Fibroblast of skin of left biceps (primary cell): ENCODE measurements around the gene PLA2G3.

Experiments
- DNase-seq, 2 experiments: peaks; one replicate each; pipeline ENCODE4 v3.0.0-alpha.2; 2013; ENCODE audit warnings: low read depth in 2 of 2

The PLA2G3 gene

DNA sequence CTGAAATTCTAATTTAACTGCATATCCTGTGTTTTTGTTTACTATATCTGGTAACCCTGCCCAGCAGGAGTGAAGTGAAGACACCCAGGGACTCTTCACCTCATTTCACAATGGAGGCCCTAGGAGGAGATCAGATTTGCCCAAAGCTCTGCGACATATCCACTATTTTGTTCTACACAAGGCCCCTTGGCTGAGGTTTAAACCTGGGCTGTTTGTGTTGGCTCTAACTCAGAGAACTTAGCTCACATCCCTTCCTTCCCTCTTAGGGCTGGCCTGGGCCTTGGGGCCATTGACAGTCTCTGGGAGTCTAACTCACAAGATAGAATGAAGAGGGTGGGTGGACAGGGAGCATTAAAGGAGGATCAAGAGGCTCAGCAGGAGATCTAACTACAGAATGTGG is 8.2 kb upstream of the PLA2G3 start:
- no peak for DNase-seq

DNA sequence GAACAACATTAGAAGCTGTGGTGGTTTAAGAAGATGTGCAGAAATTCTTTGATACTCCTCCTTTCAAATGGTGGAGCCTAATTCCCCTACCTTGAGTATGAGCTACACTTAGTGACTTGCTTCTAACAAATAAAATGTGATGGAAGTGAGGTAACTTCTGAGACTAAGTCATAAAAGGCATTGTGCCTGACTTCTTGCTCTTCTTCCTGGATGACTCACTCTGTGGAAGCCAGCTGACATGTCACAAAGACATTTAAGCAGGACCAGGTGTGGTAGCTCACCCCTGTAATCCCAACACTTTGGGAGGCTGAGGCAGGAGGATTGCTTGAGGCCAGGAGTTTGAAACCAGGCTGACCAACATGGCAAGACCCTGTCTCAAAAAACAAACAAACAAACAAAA is 3.9 kb upstream of the PLA2G3 start:
- DNase-seq = no peak

DNA sequence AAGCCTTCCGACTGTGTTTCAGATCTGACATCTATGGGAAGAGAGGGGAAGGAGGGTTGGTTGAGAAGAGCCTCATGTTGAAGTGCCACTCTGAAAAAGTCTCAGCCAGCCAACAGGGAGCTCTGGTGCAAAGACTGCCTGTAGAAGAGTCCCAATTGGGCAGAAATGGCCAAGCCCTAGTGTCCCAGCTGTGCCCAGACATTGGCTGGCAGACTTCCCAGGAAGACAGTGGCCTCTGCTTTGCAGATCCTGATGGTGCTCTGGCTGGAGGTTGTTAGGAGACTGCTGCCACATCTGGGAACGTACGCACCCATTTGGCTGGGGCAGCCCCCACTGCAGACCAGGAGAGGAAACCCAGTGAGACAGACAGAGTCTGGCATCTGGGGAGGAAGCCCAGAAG is 3.2 kb upstream of the PLA2G3 start:
- no peak for DNase-seq

DNA sequence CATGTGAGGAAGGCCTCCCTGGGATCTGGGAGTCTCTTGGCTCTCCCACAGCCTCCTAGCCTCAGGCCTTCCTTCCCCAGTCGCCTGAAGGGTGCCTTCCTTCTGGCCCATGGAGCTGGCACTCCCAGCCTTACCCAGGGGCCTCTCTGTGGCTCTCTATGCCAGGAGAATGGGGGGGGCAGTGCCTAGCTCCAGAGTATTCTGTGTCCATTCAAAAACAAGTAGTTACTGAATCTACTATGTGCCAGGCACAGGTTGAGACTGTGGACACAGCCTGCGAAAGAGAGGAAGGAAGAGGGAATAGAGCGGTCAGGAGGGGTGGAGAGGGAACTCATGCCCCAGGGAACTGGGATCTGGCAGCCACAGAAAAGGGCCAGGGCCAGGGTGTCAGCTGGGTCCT is 2.7 kb upstream of the PLA2G3 start:
- no peak for DNase-seq

DNA sequence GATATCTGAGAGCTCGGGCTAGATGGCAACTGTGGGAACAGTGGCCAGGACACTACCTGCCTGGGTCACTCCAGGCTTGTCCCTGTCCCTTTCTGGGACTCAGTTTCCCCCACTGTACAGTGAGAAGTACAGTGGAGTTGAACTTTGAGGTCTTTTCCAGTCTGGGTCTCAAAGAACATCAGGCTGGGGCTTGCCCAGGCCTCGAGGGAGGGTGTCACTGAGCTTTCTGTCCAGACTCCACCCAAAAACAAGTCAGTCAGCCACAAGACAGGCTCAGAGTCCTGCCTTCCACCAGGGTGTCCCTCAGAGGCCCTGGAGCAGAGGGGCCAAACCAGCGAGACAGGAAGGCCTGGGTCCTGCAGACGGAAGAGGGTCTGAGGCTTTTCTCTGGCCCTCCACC is 2.0 kb upstream of the PLA2G3 start:
- DNase-seq = no peak

DNA sequence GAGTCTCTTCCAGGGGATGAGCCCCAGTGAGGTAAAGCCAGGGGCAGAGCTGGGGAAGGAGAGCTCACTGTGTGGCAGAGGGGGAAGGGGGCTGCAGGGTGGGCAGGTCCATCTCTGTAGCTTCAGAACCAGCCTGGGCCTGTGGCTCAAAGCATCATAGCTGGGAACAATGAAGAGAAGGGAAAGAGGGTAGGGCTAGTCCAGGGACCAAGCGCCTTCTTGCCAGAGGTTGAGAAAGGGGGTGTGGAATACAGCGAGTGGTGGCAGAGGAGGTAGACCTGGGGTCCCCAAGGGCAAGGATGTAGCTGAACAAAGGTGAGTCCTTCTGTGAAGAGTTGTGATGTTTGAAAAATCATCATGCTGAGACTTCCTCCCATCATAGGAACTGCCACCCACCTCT is 1.2 kb upstream of the PLA2G3 start:
- no peak for DNase-seq

DNA sequence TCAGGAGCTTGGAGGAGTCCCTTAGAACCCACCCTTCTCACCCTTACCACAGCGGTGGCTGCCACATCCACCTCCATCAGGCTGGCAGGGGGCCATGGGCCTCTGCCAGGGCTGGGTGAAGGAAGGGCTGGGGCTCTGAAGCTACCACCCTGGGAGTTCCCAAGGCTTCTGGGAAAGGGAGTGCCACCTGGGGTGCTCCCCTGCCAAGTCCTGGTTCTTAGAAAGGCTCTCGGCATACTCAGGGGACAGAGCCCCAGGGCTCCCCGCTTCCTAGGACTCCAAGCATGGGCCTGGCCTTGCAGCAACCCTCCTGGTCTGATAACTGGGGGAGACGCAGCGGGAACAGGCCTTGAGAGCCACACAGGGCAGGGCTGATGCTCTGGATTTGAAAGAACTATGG is 438 bp upstream of the PLA2G3 start:
- DNase-seq = no peak

DNA sequence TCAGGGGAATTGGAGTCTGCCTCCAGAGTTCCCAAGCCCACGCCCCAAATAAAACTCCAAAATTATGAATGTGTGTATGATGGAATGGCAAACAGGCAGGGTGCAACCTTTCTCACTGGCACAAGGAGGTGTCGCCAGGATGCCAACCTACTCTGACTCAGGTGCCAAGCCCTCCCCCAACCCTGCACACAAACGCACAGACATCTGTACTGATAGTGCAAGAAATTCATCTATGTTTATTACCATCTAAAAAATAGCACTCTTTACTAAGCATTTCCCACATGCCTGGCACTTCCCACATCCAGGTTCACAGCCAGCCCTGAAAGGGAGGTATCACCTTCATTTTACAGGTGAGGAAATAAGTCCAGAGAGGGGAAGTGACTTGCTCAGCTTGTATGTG is 1.2 kb downstream of the PLA2G3 start:
- DNase-seq = no peak

DNA sequence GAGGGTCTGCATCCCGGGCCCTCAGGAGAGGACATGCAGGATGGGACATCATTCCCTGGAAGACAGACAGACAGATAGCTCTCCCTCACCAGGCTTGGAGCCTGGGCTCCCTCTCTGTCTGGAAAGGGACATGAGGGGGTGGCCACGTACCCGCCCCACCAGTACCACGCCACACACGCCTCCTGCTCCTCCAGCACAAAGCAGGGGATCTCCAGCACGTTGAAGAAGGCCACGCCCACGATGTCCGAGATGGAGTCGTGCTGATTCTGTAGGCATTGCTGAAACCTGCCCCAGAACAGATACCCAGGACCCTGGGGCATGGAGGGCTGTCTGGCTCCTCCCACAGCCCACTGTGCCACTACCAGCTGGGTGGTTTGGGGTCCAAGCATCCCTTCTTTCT is 2.2 kb downstream of the PLA2G3 start:
- DNase-seq = no peak

DNA sequence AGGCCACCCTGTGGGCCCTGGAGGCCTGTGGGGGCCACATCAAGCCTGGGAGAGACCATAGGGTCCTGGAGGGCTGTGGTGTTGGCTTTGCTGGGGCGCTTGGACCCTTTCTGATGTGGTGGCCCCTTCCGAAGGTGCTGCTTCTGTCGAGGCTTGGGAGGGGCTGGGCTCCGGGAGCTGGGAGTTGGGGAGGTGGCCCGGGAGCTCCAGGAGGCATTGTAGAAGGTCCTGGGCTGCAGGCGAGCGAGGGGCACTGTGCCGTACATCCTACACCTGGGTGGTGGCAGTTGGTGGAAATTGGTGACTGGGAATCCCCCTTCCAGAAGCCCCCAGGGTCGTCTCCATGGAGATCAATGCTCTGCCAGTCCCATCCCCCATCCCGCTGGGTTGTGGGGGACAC is 2.6 kb downstream of the PLA2G3 start:
- DNase-seq = no peak

DNA sequence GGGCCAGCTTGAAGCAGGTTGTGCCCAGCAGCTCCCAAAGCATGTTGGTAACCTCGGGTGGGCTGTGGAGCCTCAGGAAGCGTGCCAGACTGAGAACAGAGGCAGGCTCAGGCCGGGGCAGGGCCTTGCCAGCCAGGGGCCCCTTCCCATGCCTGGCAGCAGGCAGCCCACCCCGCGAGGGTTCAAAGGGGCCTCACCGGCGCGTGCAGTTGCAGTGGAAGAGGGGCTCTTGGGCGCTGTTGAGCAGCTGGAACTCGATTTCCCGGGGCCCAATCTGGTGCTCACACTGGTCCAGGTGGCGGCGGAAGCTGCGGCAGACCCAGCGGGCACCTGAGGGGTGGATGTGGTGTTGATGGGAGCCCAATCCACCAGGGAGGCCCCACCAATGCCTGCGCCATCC is 3.6 kb downstream of the PLA2G3 start:
- DNase-seq = no peak

DNA sequence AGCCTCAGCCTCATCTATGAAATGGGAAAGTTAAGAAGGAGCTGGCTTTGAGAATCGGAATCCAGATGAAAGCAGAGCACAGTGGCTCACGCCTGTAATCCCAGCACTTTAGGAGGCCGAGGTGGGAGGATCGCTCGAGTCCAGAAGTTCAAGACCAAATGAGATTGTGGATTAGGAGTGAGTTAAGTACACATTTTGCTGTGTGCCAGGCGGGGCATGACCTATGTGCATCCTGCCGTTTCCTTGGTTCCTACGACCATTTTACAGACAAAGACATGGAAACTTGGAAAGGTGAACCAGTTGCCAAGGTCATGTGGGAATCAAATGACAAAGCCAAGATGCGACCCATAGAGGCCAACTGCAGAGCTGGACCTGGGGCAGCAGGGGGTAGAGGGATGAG is 4.2 kb downstream of the PLA2G3 start:
- no peak for DNase-seq

DNA sequence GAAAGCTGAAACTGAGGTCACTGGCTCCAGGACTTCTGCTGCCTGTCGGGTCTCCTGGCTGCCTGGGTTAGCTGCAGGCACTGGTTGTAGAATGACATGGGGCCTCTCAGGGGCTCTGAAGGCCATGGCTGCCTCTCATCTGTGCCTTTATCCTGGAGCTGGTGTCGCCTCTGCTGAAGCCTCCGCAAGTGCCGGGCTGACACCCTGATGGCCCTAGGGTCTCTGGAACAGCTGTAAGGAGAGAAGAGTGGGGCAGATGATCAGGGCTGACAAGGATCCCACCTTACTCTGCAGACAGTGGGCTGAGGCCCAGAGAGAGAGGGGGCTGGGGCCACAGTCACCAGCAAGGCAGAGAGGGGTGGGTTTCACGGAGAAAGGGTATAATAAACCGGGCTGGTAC is 4.6 kb downstream of the PLA2G3 start:
- no peak for DNase-seq

DNA sequence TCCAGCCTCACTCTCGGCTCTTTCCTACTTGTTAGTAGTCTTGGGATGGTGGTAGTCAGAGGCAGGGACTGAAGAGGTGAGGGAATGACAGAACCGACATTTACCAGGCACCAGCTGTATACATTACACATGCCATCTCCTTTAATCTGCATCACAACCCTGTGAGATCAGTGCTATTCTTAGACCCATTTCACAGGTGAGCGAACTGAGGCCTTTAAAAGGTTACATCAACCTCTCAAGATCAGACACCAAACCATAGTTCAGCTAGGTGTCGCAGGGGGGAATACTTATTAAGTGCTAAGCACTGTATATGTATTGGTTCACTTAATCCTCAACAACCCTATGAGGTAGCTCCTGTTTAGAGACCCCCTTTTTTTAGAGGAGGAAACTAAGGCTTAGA is 5.6 kb downstream of the PLA2G3 start:
- DNase-seq = no peak

DNA sequence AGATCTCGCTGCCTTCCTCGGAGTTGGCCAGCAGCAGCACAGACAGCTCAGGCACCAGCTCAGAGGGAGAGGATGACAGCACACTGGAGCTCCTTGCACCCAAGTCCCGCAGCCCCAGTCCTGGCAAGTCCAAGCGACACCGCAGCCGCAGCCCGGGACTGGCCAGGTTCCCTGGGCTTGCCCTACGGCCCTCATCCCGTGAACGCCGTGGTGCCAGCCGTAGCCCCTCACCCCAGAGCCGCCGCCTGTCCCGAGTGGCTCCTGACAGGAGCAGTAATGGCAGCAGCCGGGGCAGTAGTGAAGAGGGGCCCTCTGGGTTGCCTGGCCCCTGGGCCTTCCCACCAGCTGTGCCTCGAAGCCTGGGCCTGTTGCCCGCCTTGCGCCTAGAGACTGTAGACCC is 6.4 kb downstream of the PLA2G3 start:
- no peak for DNase-seq

DNA sequence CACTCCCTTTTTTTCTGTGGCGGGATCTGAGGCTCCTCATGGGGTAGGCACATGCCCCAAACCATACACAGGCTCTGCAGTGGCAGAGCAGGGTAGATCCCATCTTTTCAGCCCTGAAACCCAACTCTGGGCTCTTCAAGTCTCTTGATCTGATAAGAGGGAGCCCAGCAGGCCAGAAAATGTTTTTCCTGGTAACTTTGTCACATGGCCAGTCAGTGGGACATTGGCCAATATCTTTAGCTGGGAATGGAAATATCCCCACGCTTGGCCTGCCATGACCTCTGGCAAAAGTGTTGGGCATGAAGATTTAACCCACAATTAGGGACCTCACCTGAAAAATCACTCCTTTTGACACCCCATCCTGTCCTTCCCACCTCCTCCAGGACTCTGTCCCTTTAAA is 9.4 kb downstream of the PLA2G3 start:
- no peak for DNase-seq

DNA sequence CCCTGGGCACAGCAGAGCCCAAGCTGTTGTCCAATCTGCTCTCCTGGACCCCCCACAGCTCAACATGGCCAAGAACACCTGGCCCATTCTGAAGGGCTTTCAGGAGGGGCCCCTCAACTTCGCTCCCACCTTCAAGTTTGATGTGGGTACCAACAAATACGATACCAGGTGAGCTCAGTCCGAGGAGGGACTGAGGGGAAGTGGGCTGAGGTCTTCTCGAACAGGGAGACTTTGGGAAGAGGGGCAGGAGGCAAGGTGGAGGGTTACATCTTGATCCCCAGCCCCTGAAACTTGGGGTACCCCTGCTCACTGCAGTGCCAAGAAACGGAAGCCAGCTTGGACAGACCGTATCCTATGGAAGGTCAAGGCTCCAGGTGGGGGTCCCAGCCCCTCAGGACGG is 12.2 kb downstream of the PLA2G3 start:
- no peak for DNase-seq

DNA sequence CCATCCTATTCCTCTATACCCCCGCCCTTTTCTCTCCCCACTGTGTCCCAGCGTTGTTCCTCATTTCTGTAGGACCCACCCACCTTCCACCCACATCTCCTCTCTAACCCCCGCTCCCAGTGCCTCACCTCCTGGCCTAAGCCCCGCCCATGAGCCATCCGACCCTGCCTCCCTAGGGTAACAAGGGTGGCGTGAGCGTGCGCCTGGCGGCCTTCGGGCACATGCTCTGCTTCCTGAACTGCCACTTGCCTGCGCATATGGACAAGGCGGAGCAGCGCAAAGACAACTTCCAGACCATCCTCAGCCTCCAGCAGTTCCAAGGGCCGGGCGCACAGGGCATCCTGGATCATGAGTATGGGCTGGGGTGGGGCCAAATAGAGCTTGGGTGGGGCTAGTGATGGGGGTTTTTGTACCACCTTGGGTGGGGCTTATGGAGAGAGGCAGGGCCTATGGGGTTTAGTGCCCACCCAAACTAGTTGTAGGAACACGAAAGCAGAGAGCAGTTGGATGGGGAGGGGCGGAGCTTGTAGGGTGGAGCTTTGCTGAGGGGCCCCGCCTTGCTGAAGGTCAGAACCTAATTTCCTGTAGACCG is 13.0 kb downstream of the PLA2G3 start:
- no peak for DNase-seq

DNA sequence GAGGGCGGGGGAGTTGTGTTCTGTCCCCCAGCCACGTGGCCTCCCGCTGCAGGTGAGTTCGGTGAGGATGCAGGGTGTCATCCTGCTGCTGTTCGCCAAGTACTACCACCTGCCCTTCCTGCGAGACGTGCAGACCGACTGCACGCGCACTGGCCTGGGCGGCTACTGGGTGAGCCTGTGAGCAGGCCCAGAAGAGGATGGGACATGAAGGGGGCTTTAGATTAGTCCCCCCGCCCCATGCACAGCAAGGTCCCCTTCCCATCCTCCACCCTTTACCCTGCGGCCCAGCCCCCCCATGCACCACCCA is 13.5 kb downstream of the PLA2G3 start:
- no peak for DNase-seq

DNA sequence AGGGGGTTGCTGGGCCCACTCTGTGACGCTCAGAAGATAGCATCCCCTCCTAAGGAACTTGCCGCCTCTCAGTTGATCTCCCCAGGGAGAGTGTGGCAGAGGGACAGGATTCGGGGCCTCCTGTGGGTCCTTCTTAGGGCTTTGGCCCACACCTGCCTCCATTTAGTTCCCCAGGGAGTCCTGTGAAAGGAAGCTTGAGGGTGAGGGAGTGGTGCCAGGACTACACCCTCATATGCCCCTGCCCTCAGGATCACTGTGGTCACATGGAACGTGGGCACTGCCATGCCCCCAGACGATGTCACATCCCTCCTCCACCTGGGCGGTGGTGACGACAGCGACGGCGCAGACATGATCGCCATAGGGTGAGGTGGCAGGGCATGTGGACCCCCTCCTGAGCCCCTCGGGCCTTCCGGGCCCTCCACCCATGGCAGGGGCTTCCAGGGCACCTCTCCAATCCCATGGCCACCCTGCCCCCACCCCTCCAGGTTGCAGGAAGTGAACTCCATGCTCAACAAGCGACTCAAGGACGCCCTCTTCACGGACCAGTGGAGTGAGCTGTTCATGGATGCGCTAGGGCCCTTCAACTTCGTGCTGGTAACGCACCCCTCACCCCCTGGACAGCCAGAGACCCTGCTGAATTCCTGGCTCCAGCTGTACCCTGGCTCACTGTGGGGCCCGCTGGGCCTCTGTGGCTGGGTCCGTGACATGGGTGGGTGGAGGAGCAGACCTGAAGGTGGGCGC is 14.0 kb downstream of the PLA2G3 start:
- DNase-seq = no peak

DNA sequence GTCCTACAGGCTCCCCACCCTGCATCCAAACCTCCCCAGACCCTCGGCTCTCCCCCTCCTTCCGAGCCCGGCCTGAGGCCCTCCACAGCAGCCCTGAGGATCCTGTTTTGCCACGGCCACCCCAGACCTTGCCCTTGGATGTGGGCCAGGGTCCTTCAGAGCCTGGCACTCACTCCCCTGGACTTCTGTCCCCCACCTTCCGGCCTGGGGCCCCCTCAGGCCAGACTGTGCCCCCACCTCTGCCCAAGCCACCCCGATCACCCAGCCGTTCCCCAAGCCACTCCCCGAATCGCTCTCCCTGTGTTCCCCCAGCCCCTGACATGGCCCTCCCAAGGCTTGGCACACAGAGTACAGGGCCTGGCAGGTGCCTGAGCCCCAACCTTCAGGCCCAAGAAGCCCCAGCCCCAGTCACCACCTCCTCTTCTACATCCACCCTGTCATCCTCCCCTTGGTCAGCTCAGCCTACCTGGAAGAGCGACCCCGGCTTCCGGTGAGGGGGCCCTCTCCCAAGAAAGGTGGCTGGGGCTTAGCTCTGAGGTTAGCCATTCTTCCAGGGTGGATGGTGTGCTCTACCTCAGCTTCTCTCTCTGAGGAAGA is 14.7 kb downstream of the PLA2G3 start:
- no peak for DNase-seq

DNA sequence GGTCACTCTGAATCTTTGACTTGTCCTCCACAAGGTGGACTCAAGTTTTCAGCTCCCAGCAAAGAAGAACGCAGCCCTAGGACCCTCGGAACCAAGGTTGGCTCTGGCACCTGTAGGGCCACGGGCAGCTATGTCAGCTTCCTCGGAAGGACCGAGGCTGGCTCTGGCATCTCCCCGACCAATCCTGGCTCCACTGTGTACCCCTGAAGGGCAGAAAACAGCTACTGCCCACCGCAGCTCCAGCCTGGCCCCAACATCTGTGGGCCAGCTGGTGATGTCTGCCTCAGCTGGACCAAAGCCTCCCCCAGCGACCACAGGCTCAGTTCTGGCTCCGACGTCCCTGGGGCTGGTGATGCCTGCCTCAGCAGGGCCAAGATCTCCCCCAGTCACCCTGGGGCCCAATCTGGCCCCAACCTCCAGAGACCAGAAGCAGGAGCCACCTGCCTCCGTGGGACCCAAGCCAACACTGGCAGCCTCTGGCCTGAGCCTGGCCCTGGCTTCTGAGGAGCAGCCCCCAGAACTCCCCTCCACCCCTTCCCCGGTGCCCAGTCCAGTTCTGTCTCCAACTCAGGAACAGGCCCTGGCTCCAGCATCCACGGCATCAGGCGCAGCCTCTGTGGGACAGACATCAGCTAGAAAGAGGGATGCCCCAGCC is 15.4 kb downstream of the PLA2G3 start:
- DNase-seq = no peak

DNA sequence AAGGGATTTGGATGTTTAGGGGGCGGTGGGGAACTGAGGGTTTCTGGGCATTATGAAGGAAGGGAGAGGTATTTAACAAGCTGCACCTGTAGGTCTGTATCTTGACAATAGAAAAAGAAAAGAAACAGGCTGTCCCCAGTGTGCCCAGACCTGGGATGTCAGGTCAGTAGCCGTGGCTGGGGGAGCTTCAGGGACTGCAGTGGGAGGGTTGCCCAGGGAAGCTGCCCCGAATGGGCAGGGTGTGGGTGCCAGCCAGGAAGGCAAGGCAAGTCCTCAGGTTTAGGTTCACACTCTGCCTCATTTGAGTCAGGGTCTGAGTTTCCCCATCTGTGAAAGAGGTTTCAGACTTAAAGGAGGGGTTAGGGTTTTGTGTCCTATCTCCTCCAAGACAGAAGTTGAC is 16.0 kb downstream of the PLA2G3 start:
- no peak for DNase-seq

DNA sequence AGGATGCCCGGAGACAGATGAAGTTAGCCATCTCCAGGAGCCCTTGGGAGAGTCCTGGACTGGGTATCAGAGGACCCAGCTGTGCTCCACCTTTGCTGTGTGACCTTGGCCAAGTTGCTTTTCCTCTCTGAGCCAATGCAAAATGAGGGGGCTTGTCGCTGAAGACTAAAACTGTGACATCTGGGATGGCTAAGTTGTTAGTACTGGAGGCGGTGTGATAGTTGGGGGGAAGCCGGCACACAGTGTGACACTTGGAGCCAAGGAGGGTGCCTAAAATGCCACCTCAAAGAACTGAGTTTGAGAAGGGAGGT is 17.1 kb downstream of the PLA2G3 start:
- no peak for DNase-seq
